ENCODE data around the gene CHFR.

- TF ChIP-seq CTCF (IDR thresholded peaks at IDR 0.05), result no peak
- TF ChIP-seq POLR2A (IDR thresholded peaks at IDR 0.05), result no peak
Observed at GRCh38 chr12:132842449-132843045, 44.9 kb downstream of the CHFR start.

All from uterus (tissue), 2 donors.